Body of pancreas (tissue), 4 donors: ENCODE data around the gene LRCH1. TPM values are rescaled to one million over a fixed set of nuclear protein-coding genes. Genes with fewer than 3 reads are reported as not detected.

Experiments
- ATAC-seq: fragments of 150-250 bp; one replicate; pipeline ENCODE4 v1.9.1; 2016
- DNase-seq, 4 donors: peaks; one replicate each; pipeline ENCODE4 v3.0.0-alpha.2; 2019
- H3K27ac ChIP-seq, 4 donors: fragments of 200-600 bp; sonication (generic); 1 replicate in 3 of 4; 2 replicates in 1 of 4; pipeline versions ENCODE4 v1.5.1 to v1.6.1; 2016 to 2019; ENCODE audit warnings: mild to moderate bottlenecking in 1 of 4, mixed read lengths in 1 of 4, moderate library complexity in 1 of 4
- H3K27me3 ChIP-seq, 2 donors: fragments of 200-600 bp; sonication (generic); one replicate each; pipeline ENCODE4 v1.6.0; 2016; ENCODE audit warnings: mild to moderate bottlenecking in 1 of 2
- H3K36me3 ChIP-seq, 2 donors: fragments of 200-600 bp; sonication (generic); replicated peaks in 1 of 2; 2 replicates each; pipeline ENCODE4 v1.5.1; 2016; ENCODE audit warnings: low read depth in 2 of 2; ENCODE audit not compliant: insufficient read depth in 1 of 2
- H3K4me1 ChIP-seq: fragments of 200-600 bp; sonication (generic); one replicate; pipeline ENCODE4 v1.6.0; 2016
- H3K4me3 ChIP-seq, 2 donors: fragments of 200-600 bp; sonication (generic); 1 replicate in 1 of 2; 2 replicates in 1 of 2; pipeline ENCODE4 v1.5.1; 2016 to 2019
- H3K9me3 ChIP-seq, 3 donors: fragments of 200-600 bp; sonication (generic); 1 replicate in 2 of 3; 2 replicates in 1 of 3; pipeline ENCODE4 v1.5.1; 2016
- CTCF ChIP-seq, 7 experiments: fragments of 450-650 bp in 4 of 7; fragments of 200-600 bp in 3 of 7; sonication (generic) in 3 of 7; IDR thresholded peaks; one replicate each; pipeline ENCODE4 v1.5.1; 2016 to 2019; ENCODE audit warnings: antibody characterized with exemption in 7 of 7
- POLR2A ChIP-seq, 3 donors: fragments of 450-650 bp; IDR thresholded peaks; one replicate each; pipeline ENCODE4 v1.6.1; 2016; ENCODE audit warnings: antibody characterized with exemption in 3 of 3, mild to moderate bottlenecking in 2 of 3
- WGBS, 2 donors: methylation state at CpG; one replicate each; pipeline ENCODE4 v1.1.5; 2017; 5-methylcytosine and 5-hydroxymethylcytosine counted together
- intact Hi-C: fragments of 100-400 bp; cut with DNase I; formaldehyde crosslinking; loops from one replicate; pipeline ENCODE4 v1.15.1; 2023
- total RNA-seq, 2 donors: library from RNA; depleted of rRNA; stranded (reverse); fragments of >200 nt; gene quantifications; one replicate each; pipeline ENCODE4 v1.1.0, GENCODE V29; 2016

LRCH1 gene
- total RNA-seq, 2 donors from 2014 or later, result 7.3 to 8.6 TPM

GRCh38 chr13:46607768-46608564, 55.0 kb downstream of the LRCH1 start:
- TF ChIP-seq POLR2A (IDR thresholded peaks at IDR 0.05), result no peak
- no peak for TF ChIP-seq CTCF (IDR thresholded peaks at IDR 0.05)
- Histone ChIP-seq H3K27me3 (no peaks in the 10 kb centered on the region), H3K4me3 (no peak overlapping the region), H3K36me3 (no peaks in the 10 kb centered on the region), H3K27ac (no peak overlapping the region), H3K9me3 (no peaks in the 10 kb centered on the region), H3K4me1 (peaks cover 38% of the 10 kb centered on the region)
- intact Hi-C loops, result no loop called here
- no peak for DNase-seq
- no peak for ATAC-seq
- WGBS, 2 donors, result 69 to 72% methylated on average over 9 of the region's 9 CpGs

- no peak overlapping the region for H3K4me3 ChIP-seq
- ATAC-seq, result no peak
- H3K36me3 ChIP-seq, result no peaks in the 10 kb centered on the region
- 71 to 74% methylated on average over 4 of the region's 4 CpGs for WGBS, 2 donors
- no peaks in the 10 kb centered on the region for H3K9me3 ChIP-seq
- DNase-seq, result no peak
- no peaks in the 10 kb centered on the region for H3K27me3 ChIP-seq
- no peak for TF ChIP-seq CTCF (IDR thresholded peaks at IDR 0.05)
- no peak for TF ChIP-seq POLR2A (IDR thresholded peaks at IDR 0.05)
- no peak overlapping the region for H3K27ac ChIP-seq
- peaks cover 35% of the 10 kb centered on the region for H3K4me1 ChIP-seq
- intact Hi-C loops, result no loop called here
Observed at GRCh38 chr13:46609052-46609451, 56.1 kb downstream of the LRCH1 start.

GRCh38 chr13:46609726-46610125, 56.8 kb downstream of the LRCH1 start:
- Histone ChIP-seq H3K9me3 (no peaks in the 10 kb centered on the region), H3K27ac (no peak overlapping the region), H3K27me3 (no peaks in the 10 kb centered on the region), H3K4me3 (no peak overlapping the region), H3K4me1 (peaks cover 29% of the 10 kb centered on the region), H3K36me3 (no peaks in the 10 kb centered on the region)
- intact Hi-C loops, result no loop called here
- ATAC-seq, result no peak
- DNase-seq, result no peak
- no peak for TF ChIP-seq POLR2A (IDR thresholded peaks at IDR 0.05)
- no peak for TF ChIP-seq CTCF (IDR thresholded peaks at IDR 0.05)
- 83 to 93% methylated on average over 6 of the region's 6 CpGs for WGBS, 2 donors

- WGBS, 2 donors, result 81 to 87% methylated on average over 3 of the region's 3 CpGs
- intact Hi-C loops, result no loop called here
- no peak for ATAC-seq
Observed at GRCh38 chr13:46612267-46612666, 59.3 kb downstream of the LRCH1 start.

More at GRCh38 chr13:46612267-46612666, 59.3 kb downstream of the LRCH1 start:
- peaks cover 22% of the 10 kb centered on the region for H3K4me1 ChIP-seq
- TF ChIP-seq POLR2A (IDR thresholded peaks at IDR 0.05), result no peak
- no peak for TF ChIP-seq CTCF (IDR thresholded peaks at IDR 0.05)
- H3K27me3 ChIP-seq, result no peaks in the 10 kb centered on the region
- no peak for DNase-seq
- H3K27ac ChIP-seq, result no peak overlapping the region
- no peaks in the 10 kb centered on the region for H3K36me3 ChIP-seq
- H3K9me3 ChIP-seq, result no peaks in the 10 kb centered on the region
- H3K4me3 ChIP-seq, result no peak overlapping the region
